SH-SY5Y (cell line): ENCODE data around the gene INSL3.

Source experiments
- GATA2 ChIP-seq: IDR thresholded peaks from 2 replicates; pipeline ENCODE4 v1.6.1; 2011; ENCODE audit warnings: mild to moderate bottlenecking, low read depth, low read length
- GATA3 ChIP-seq: IDR thresholded peaks from 2 replicates; pipeline ENCODE4 v1.6.1; 2011; ENCODE audit warnings: low read depth, mild to moderate bottlenecking, low read length, moderate library complexity

GRCh38 chr19:17796013-17796837, 25.1 kb downstream of the INSL3 start:
- TF ChIP-seq GATA2 (no peak), GATA3 (no peak)
